Caco-2 (cell line): ENCODE data around the gene TDG. TPM values are rescaled to one million over a fixed set of nuclear protein-coding genes. Genes with fewer than 3 reads are reported as not detected.
"Not testable (repeated sequence)": the region's sequence is repeated elsewhere in the genome, so short reads cannot be mapped to it uniquely, and the experiment has no call there.

Experiments used
- BruUV-seq: library from RNA; stranded (reverse); fragments of 400-500 nt; replicated peaks from 2 replicates; lab custom pipeline; 2021; lab: Mats Ljungman, UMichigan
- CTCF ChIA-PET: fragments of 300-600 bp; sonication (Branson Sonifier 250); formaldehyde crosslinking; loops from one replicate; lab custom pipeline; 2022; ENCODE audit warnings: antibody characterized with exemption; lab: Charles Lee
- POLR2A ChIA-PET: fragments of 300-600 bp; sonication (Branson Sonifier 250); formaldehyde crosslinking; loops from one replicate; lab custom pipeline; 2022; ENCODE audit warnings: antibody characterized with exemption; lab: Charles Lee
- DNase-seq, 2 experiments: peaks; one replicate each; pipeline versions ENCODE4 v3.0.0 to v3.0.0-alpha.2; 2020 to 2022
- H3K27me3 ChIP-seq: replicated peaks from 2 replicates; pipeline ENCODE4 v1.6.0; 2011; ENCODE audit warnings: low read length; ENCODE audit not compliant: control insufficient read depth, insufficient read depth
- H3K36me3 ChIP-seq: 2 replicates; pipeline ENCODE4 v1.5.1; 2011; ENCODE audit warnings: low read length; ENCODE audit not compliant: control insufficient read depth, insufficient read depth
- H3K4me1 ChIP-seq: fragments of 250-450 bp; sonication (Bioruptor Pico); 2 replicates; pipeline ENCODE4 v1.5.1; 2020; ENCODE audit warnings: mild to moderate bottlenecking
- H3K4me3 ChIP-seq: 2 replicates; pipeline ENCODE4 v1.5.1; 2011; ENCODE audit warnings: low read depth, mild to moderate bottlenecking, control low read depth, low read length
- H3K9me3 ChIP-seq: fragments of 250-450 bp; sonication (Bioruptor Pico); 2 replicates; pipeline ENCODE4 v1.5.1; 2020; ENCODE audit warnings: mild to moderate bottlenecking, moderate library complexity
- H3K27ac Mint-ChIP-seq: one replicate; pipeline ENCODE4 v1.8.0; 2022; ENCODE audit warnings: mixed read lengths; ENCODE audit not compliant: unreplicated experiment
- H3K27me3 Mint-ChIP-seq: one replicate; pipeline ENCODE4 v1.8.0; 2022; ENCODE audit warnings: mixed read lengths; ENCODE audit not compliant: insufficient read depth, unreplicated experiment
- H3K36me3 Mint-ChIP-seq: one replicate; pipeline ENCODE4 v1.8.0; 2022; ENCODE audit warnings: mild to moderate bottlenecking, mixed read lengths; ENCODE audit not compliant: insufficient read depth, unreplicated experiment
- H3K4me1 Mint-ChIP-seq: one replicate; pipeline ENCODE4 v1.8.0; 2022; ENCODE audit warnings: low read depth, mixed read lengths; ENCODE audit not compliant: unreplicated experiment
- H3K4me3 Mint-ChIP-seq: one replicate; pipeline ENCODE4 v1.8.0; 2022; ENCODE audit warnings: mild to moderate bottlenecking, moderate library complexity, mixed read lengths; ENCODE audit not compliant: unreplicated experiment
- H3K9me3 Mint-ChIP-seq: one replicate; pipeline ENCODE4 v1.8.0; 2022; ENCODE audit warnings: mixed read lengths; ENCODE audit not compliant: unreplicated experiment
- intact Hi-C: fragments of 100-400 bp; cut with micrococcal nuclease; formaldehyde crosslinking; loops from one replicate; pipeline ENCODE4 v1.10.0; 2022; ENCODE audit not compliant: unreplicated experiment
- total RNA-seq: library from RNA; stranded (reverse); gene quantifications from 2 replicates; pipeline ENCODE4 v1.2.3, GENCODE V29; 2022
- TF ChIP-seq, protein P1 (sequence below), 2 experiments: fragments of 200-600 bp in 1 of 2; IDR thresholded peaks; 1 replicate in 1 of 2; 2 replicates in 1 of 2; pipeline versions ENCODE4 v1.5.1 to v1.8.0; 2011 to 2022; ENCODE audit warnings: antibody characterized with exemption in 1 of 2, control low read depth in 1 of 2, inconsistent platforms in 1 of 2, low read depth in 1 of 2, low read length in 1 of 2, mild to moderate bottlenecking in 1 of 2, moderate library complexity in 1 of 2; ENCODE audit not compliant: insufficient read depth in 1 of 2, severe bottlenecking in 1 of 2, unreplicated experiment in 1 of 2

TDG gene
- total RNA-seq, 1 experiment from 2014 or later: 29.5 TPM

DNA sequence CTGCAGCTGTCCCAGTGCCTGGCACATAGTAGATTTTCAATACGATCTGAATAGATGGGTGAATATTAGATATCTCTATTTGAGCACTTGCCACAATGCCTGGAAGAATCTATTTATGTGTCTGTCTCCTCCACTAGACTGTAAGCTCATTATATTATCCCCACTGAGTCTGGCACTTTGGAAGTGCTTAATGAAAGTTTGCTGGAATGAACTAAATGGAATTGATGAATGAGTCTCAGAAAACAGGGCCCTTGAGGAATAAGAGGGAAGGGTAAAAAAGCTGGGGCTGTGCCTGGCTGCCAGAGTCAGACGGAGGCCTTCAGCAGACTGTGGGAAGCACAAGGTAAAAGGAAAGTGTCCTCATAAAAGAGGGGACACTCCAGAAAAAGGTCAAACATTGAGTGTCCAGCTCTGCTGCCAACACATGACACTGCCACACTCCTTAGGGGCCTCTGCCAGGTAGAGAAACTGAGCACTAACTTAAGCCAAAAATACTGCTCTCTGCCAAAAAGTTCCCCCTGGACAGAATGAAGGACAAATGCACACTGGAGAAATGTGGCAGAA lies 45.0 kb downstream of the TDG start:
- Histone ChIP-seq H3K4me3 (no peak overlapping the region), H3K9me3 (no peaks in the 10 kb centered on the region), H3K36me3 (no peaks in the 10 kb centered on the region), H3K27me3 (no peaks in the 10 kb centered on the region), H3K4me1 (no peaks in the 10 kb centered on the region)
- Mint-ChIP-seq H3K4me1 (no peaks in the 10 kb centered on the region), H3K27me3 (no peaks in the 10 kb centered on the region), H3K9me3 (no peaks in the 10 kb centered on the region), H3K36me3 (no peaks in the 10 kb centered on the region), H3K27ac (no peak overlapping the region), H3K4me3 (no peak overlapping the region)
- intact Hi-C loops: no loop called here
- TF ChIP-seq, protein P1, sequence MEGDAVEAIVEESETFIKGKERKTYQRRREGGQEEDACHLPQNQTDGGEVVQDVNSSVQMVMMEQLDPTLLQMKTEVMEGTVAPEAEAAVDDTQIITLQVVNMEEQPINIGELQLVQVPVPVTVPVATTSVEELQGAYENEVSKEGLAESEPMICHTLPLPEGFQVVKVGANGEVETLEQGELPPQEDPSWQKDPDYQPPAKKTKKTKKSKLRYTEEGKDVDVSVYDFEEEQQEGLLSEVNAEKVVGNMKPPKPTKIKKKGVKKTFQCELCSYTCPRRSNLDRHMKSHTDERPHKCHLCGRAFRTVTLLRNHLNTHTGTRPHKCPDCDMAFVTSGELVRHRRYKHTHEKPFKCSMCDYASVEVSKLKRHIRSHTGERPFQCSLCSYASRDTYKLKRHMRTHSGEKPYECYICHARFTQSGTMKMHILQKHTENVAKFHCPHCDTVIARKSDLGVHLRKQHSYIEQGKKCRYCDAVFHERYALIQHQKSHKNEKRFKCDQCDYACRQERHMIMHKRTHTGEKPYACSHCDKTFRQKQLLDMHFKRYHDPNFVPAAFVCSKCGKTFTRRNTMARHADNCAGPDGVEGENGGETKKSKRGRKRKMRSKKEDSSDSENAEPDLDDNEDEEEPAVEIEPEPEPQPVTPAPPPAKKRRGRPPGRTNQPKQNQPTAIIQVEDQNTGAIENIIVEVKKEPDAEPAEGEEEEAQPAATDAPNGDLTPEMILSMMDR (IDR thresholded peaks at IDR 0.05; ENCODE audit: insufficient read depth in 1 of 2, low read depth in 1 of 2, low read length in 1 of 2, severe bottlenecking in 1 of 2, unreplicated experiment in 1 of 2): no peak
- ChIA-PET POLR2A (no interaction called here), CTCF (no interaction called here)
- DNase-seq: no peak
- BruUV-seq: no TSS peak

DNA sequence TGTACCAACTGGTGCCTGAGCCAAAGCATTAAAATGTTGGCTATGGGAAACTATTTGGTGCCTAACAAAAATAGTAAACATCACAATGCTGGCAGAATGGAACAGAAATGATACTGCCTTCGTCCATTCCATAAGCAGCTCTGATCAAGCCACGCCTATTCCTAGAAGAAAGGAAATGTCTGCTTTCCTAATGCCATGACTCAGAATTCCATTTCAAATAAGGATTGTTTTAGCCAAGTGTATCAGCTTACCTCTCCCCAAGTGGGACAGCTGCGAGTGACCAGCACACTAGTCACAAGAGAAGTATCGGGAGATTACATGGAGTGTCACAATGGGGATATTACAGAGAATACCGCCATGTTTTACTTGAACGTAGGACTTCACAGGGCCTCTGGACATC lies 45.6 kb downstream of the TDG start:
- CTCF ChIA-PET: no interaction called here
- TF ChIP-seq, protein P1 (IDR thresholded peaks at IDR 0.05; ENCODE audit: insufficient read depth in 1 of 2, low read depth in 1 of 2, low read length in 1 of 2, severe bottlenecking in 1 of 2, unreplicated experiment in 1 of 2): no peak
- intact Hi-C loops: no loop called here
- Mint-ChIP-seq H3K4me1 (no peaks in the 10 kb centered on the region), H3K4me3 (no peak overlapping the region), H3K36me3 (no peaks in the 10 kb centered on the region), H3K27me3 (no peaks in the 10 kb centered on the region), H3K9me3 (no peaks in the 10 kb centered on the region), H3K27ac (no peak overlapping the region)
- no peak for DNase-seq
- POLR2A ChIA-PET: no interaction called here
- no peaks in the 10 kb centered on the region for H3K9me3 ChIP-seq
- no peaks in the 10 kb centered on the region for H3K27me3 ChIP-seq
- H3K4me3 ChIP-seq: no peak overlapping the region
- no TSS peak for BruUV-seq
- no peaks in the 10 kb centered on the region for H3K4me1 ChIP-seq
- no peaks in the 10 kb centered on the region for H3K36me3 ChIP-seq

DNA sequence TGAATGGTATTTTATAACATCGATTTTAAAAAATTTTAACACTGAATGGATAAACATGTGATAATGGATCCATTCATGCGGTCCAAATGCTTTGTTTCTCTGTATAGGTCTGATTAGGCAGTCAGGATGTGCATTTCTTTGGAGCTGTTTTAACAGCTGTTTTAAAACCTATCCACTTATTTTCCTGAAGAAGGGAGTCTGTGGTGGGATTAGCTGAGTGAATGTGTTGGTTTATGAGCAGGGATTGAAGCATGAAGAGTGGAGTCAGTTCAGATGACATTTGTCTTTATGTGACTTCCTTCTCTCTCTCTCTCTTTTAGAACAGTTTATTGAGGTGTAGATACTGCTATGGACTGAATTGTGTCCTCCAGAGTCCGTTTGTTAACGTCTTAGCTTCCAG lies 46.7 kb downstream of the TDG start:
- H3K27me3 ChIP-seq: no peaks in the 10 kb centered on the region
- peaks cover 6% of the 10 kb centered on the region for H3K27me3 Mint-ChIP-seq
- no peaks in the 10 kb centered on the region for H3K9me3 Mint-ChIP-seq
- no peak overlapping the region for H3K4me3 ChIP-seq
- no peaks in the 10 kb centered on the region for H3K4me1 ChIP-seq
- no peaks in the 10 kb centered on the region for H3K36me3 ChIP-seq
- no peak overlapping the region for H3K4me3 Mint-ChIP-seq
- no peak for DNase-seq
- ChIA-PET CTCF (no interaction called here), POLR2A (no interaction called here)
- intact Hi-C loops: no loop called here
- BruUV-seq: no TSS peak
- no peaks in the 10 kb centered on the region for H3K9me3 ChIP-seq
- TF ChIP-seq, protein P1 (IDR thresholded peaks at IDR 0.05; ENCODE audit: insufficient read depth in 1 of 2, low read depth in 1 of 2, low read length in 1 of 2, severe bottlenecking in 1 of 2, unreplicated experiment in 1 of 2): no peak
- no peaks in the 10 kb centered on the region for H3K4me1 Mint-ChIP-seq
- no peaks in the 10 kb centered on the region for H3K36me3 Mint-ChIP-seq
- no peak overlapping the region for H3K27ac Mint-ChIP-seq

DNA sequence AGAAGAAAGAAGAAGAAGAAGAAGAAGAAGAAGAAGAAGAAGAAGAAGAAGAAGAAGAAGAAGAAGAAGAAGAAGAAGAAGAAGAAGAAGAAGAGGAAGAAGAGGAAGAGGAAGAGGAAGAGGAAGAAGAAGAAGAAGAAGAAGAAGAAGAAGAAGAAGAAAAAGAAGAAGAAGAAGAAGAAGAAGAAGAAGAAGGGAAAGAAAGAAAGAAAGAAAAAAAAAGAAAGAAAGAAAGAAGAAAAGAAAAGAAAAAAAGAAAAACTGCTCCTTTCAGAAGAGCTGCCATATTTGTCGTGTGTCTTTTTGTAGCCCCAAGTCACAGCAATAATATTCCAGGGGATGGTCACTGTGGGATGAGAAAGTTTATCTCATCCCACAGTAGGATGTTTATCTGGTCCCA lies 56.2 kb downstream of the TDG start:
- H3K4me3 Mint-ChIP-seq, POLR2A ChIA-PET, BruUV-seq, CTCF ChIA-PET, H3K4me3 ChIP-seq, H3K9me3 ChIP-seq, H3K36me3 Mint-ChIP-seq, H3K27me3 ChIP-seq, H3K36me3 ChIP-seq, H3K4me1 Mint-ChIP-seq, H3K4me1 ChIP-seq, H3K9me3 Mint-ChIP-seq, DNase-seq, intact Hi-C loops, H3K27ac Mint-ChIP-seq: not testable (repeated sequence)
- peaks cover 18% of the 10 kb centered on the region for H3K27me3 Mint-ChIP-seq
